Astrocyte (in vitro differentiated cells and primary cell): ENCODE measurements around the gene PMF1.

Experiments used
- CTCF ChIP-seq: IDR thresholded peaks from 2 replicates; pipeline ENCODE4 v1.5.1; 2011; ENCODE audit warnings: low read depth, mild to moderate bottlenecking, inconsistent platforms, low read length, moderate library complexity; ENCODE audit not compliant: insufficient read depth
- EZH2 ChIP-seq: IDR thresholded peaks from 2 replicates; pipeline ENCODE4 v1.6.1; 2012; ENCODE audit warnings: mild to moderate bottlenecking, low read length, inconsistent platforms; ENCODE audit not compliant: insufficient read depth

GRCh38 chr1:156228501-156228900 lies 15.7 kb downstream of the PMF1 start:
- TF ChIP-seq CTCF (no peak), EZH2 (no peak)
